ENCODE measurements around the gene ARHGAP29.

The ARHGAP29 gene

GRCh38 chr1:94281361-94282142 is 44.2 kb upstream of the ARHGAP29 start:
- Histone ChIP-seq H3K79me2 (ENCODE audit: low read length) (no peaks in the 10 kb centered on the region), H3K27ac (ENCODE audit: low read length) (no peak overlapping the region), H3K9ac (ENCODE audit: low read length) (no peak overlapping the region)

GRCh38 chr1:94280541-94280940 is 43.2 kb upstream of the ARHGAP29 start:
- Histone ChIP-seq H3K9me2 (replicated peaks; ENCODE audit: insufficient read depth, low read length) (no peaks in the 10 kb centered on the region), H3K27ac (ENCODE audit: low read length) (no peak overlapping the region), H3K4me2 (ENCODE audit: low read depth, low read length) (no peak overlapping the region), H3K27me3 (replicated peaks; ENCODE audit: insufficient read depth, low read length) (peaks cover 34% of the 10 kb centered on the region), H2AFZ (ENCODE audit: low read length) (no peak overlapping the region), H3K36me3 (replicated peaks; ENCODE audit: insufficient read depth, low read length) (no peaks in the 10 kb centered on the region), H4K20me1 (ENCODE audit: insufficient read depth, low read length) (no peaks in the 10 kb centered on the region), H3K4me1 (ENCODE audit: low read length) (no peaks in the 10 kb centered on the region), H3K79me2 (ENCODE audit: low read length) (no peaks in the 10 kb centered on the region), H3K9ac (ENCODE audit: low read length) (no peak overlapping the region), H3F3A (ENCODE audit: insufficient read depth, low read length) (no peaks in the 10 kb centered on the region; the same call in 1 of the 2 replicates), H3K9me3 (replicated peaks; ENCODE audit: insufficient read depth, low read length) (no peaks in the 10 kb centered on the region), H3K4me3 (ENCODE audit: low read length) (no peak overlapping the region)
- no peak for DNase-seq
- TF ChIP-seq EZH2 (optimal IDR thresholded peaks at IDR 0.05; ENCODE audit: low read depth, low read length) (no peak), CTCF (IDR thresholded peaks at IDR 0.05; ENCODE audit: low read length) (no peak), EZH2phosphoT487 (IDR thresholded peaks at IDR 0.05; ENCODE audit: low read length) (no peak)

More at GRCh38 chr1:94281361-94282142, 44.2 kb upstream of the ARHGAP29 start:
- H3K4me1 ChIP-seq (ENCODE audit: low read length) = no peaks in the 10 kb centered on the region
- H3K9me3 ChIP-seq (replicated peaks; ENCODE audit: insufficient read depth, low read length) = no peaks in the 10 kb centered on the region
- no peaks in the 10 kb centered on the region for H3K36me3 ChIP-seq (replicated peaks; ENCODE audit: insufficient read depth, low read length)
- peaks cover 34% of the 10 kb centered on the region for H3K27me3 ChIP-seq (replicated peaks; ENCODE audit: insufficient read depth, low read length)
- H4K20me1 ChIP-seq (ENCODE audit: insufficient read depth, low read length) = no peaks in the 10 kb centered on the region
- DNase-seq = no peak
- no peak overlapping the region for H3K4me3 ChIP-seq (ENCODE audit: low read length)
- no peak overlapping the region for H3K4me2 ChIP-seq (ENCODE audit: low read depth, low read length)
- TF ChIP-seq EZH2phosphoT487 (IDR thresholded peaks at IDR 0.05; ENCODE audit: low read length) = no peak
- TF ChIP-seq EZH2 (optimal IDR thresholded peaks at IDR 0.05; ENCODE audit: low read depth, low read length) = no peak
- no peak for TF ChIP-seq CTCF (IDR thresholded peaks at IDR 0.05; ENCODE audit: low read length)
- H3F3A ChIP-seq (ENCODE audit: insufficient read depth, low read length) = no peaks in the 10 kb centered on the region; the same call in 1 of the 2 replicates
- no peaks in the 10 kb centered on the region for H3K9me2 ChIP-seq (replicated peaks; ENCODE audit: insufficient read depth, low read length)
- H2AFZ ChIP-seq (ENCODE audit: low read length) = no peak overlapping the region

- TF ChIP-seq EZH2phosphoT487 (IDR thresholded peaks at IDR 0.05; ENCODE audit: low read length) = no peak
- TF ChIP-seq EZH2 (optimal IDR thresholded peaks at IDR 0.05; ENCODE audit: low read depth, low read length) = no peak
- TF ChIP-seq CTCF (IDR thresholded peaks at IDR 0.05; ENCODE audit: low read length) = no peak
- Histone ChIP-seq H3K79me2 (ENCODE audit: low read length) (no peaks in the 10 kb centered on the region), H3K4me3 (ENCODE audit: low read length) (no peak overlapping the region), H3K9me2 (replicated peaks; ENCODE audit: insufficient read depth, low read length) (no peaks in the 10 kb centered on the region), H3K36me3 (replicated peaks; ENCODE audit: insufficient read depth, low read length) (no peaks in the 10 kb centered on the region), H3K27ac (ENCODE audit: low read length) (no peak overlapping the region), H3K9me3 (replicated peaks; ENCODE audit: insufficient read depth, low read length) (no peaks in the 10 kb centered on the region), H2AFZ (ENCODE audit: low read length) (no peak overlapping the region), H3K4me1 (ENCODE audit: low read length) (no peaks in the 10 kb centered on the region), H3K27me3 (replicated peaks; ENCODE audit: insufficient read depth, low read length) (peaks cover 28% of the 10 kb centered on the region), H4K20me1 (ENCODE audit: insufficient read depth, low read length) (no peaks in the 10 kb centered on the region), H3F3A (ENCODE audit: insufficient read depth, low read length) (no peaks in the 10 kb centered on the region), H3K4me2 (ENCODE audit: low read depth, low read length) (no peak overlapping the region), H3K9ac (ENCODE audit: low read length) (no peak overlapping the region)
- no peak for DNase-seq
These were observed 42.1 kb upstream of the ARHGAP29 start for GRCh38 chr1:94279462-94279861.

Data from MM.1S (cell line).